HFF-Myc (cell line): ENCODE results near the gene ARL8B.

Experiments
- DNase-seq: peaks from one replicate; pipeline ENCODE4 v3.0.0-alpha.2; 2011; ENCODE audit warnings: low read depth; ENCODE audit errors: extremely low read depth
- H3K4me3 ChIP-seq: replicated peaks from 2 replicates; pipeline ENCODE4 v1.5.1; 2011; ENCODE audit warnings: low read depth, mild to moderate bottlenecking, control low read depth, low read length
- TF ChIP-seq, protein P1 (sequence below): IDR thresholded peaks from 2 replicates; pipeline ENCODE4 v1.5.1; 2012; ENCODE audit warnings: mild to moderate bottlenecking, low read depth, low read length, control low read depth; ENCODE audit errors: missing control alignments

ARL8B gene

GRCh38 chr3:5198313-5198677, 76.2 kb downstream of the ARL8B start:
- DNase-seq = no peak
- H3K4me3 ChIP-seq = no peak overlapping the region
- TF ChIP-seq, protein P1, sequence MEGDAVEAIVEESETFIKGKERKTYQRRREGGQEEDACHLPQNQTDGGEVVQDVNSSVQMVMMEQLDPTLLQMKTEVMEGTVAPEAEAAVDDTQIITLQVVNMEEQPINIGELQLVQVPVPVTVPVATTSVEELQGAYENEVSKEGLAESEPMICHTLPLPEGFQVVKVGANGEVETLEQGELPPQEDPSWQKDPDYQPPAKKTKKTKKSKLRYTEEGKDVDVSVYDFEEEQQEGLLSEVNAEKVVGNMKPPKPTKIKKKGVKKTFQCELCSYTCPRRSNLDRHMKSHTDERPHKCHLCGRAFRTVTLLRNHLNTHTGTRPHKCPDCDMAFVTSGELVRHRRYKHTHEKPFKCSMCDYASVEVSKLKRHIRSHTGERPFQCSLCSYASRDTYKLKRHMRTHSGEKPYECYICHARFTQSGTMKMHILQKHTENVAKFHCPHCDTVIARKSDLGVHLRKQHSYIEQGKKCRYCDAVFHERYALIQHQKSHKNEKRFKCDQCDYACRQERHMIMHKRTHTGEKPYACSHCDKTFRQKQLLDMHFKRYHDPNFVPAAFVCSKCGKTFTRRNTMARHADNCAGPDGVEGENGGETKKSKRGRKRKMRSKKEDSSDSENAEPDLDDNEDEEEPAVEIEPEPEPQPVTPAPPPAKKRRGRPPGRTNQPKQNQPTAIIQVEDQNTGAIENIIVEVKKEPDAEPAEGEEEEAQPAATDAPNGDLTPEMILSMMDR = no peak

GRCh38 chr3:5198986-5199731, 77.1 kb downstream of the ARL8B start:
- DNase-seq = no peak
- no peak overlapping the region for H3K4me3 ChIP-seq
- TF ChIP-seq, protein P1 = no peak

- DNase-seq = no peak
- TF ChIP-seq, protein P1 = no peak
- H3K4me3 ChIP-seq = no peak overlapping the region
Observed at GRCh38 chr3:5201536-5201935, 79.4 kb downstream of the ARL8B start.

- DNase-seq = no peak
- TF ChIP-seq, protein P1 = no peak
Observed at GRCh38 chr3:5202222-5202621, 80.1 kb downstream of the ARL8B start.

GRCh38 chr3:5205165-5205941, 83.3 kb downstream of the ARL8B start:
- no peak for DNase-seq
- H3K4me3 ChIP-seq = no peak overlapping the region
- TF ChIP-seq, protein P1 = no peak

More at GRCh38 chr3:5202222-5202621, 80.1 kb downstream of the ARL8B start:
- H3K4me3 ChIP-seq = no peak overlapping the region

DNA sequence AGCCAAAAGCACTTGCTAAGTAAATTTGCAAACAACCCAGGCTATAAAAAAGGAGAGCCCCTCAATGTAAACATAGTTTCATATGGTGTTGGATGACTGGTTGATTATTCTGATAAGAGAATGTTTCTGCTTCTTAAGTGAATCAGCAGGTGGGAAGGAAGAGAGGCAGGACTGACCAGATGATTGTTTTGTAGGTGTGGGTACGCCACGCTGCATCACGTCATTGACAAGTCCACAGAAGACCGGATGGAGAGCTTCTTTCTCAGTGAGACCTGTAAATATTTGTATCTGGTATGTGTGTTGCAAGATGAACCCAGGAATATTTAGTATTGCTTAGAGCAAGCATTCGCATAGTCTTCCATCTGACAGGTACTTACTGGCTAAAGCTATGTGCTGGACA, 88.8 kb downstream of the ARL8B start:
- TF ChIP-seq, protein P1 = no peak
- H3K4me3 ChIP-seq = no peak overlapping the region
- no peak for DNase-seq
